GM19193 (cell line): ENCODE data around the gene TRAF3.

Experiments used
- POLR2A ChIP-seq: IDR thresholded peaks from 4 replicates; pipeline ENCODE4 v1.6.1; 2011; ENCODE audit not compliant: insufficient read depth, insufficient read length; ENCODE audit errors: extremely low read depth

Gene TRAF3

GRCh38 chr14:102933618-102934231, 156.5 kb downstream of the TRAF3 start:
- no peak for TF ChIP-seq POLR2A

DNA sequence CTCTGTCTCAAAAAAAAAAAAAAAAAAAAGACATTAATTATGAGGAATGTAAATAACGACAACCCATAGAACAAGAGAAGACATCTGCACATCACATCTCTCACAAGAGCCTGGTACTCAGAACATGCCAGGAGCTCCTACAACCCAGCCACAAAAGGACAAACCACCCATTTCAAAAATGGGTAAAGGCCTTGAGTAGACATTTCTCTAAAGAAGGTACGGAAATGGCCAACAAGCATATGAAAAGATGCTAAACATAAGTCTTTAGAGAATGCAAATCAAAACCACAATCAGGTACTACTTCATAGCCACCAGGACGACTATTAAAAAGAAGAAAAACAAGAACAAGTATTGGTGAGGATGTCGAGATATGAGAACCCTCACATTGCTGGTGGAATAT, 158.5 kb downstream of the TRAF3 start:
- TF ChIP-seq POLR2A = no peak

DNA sequence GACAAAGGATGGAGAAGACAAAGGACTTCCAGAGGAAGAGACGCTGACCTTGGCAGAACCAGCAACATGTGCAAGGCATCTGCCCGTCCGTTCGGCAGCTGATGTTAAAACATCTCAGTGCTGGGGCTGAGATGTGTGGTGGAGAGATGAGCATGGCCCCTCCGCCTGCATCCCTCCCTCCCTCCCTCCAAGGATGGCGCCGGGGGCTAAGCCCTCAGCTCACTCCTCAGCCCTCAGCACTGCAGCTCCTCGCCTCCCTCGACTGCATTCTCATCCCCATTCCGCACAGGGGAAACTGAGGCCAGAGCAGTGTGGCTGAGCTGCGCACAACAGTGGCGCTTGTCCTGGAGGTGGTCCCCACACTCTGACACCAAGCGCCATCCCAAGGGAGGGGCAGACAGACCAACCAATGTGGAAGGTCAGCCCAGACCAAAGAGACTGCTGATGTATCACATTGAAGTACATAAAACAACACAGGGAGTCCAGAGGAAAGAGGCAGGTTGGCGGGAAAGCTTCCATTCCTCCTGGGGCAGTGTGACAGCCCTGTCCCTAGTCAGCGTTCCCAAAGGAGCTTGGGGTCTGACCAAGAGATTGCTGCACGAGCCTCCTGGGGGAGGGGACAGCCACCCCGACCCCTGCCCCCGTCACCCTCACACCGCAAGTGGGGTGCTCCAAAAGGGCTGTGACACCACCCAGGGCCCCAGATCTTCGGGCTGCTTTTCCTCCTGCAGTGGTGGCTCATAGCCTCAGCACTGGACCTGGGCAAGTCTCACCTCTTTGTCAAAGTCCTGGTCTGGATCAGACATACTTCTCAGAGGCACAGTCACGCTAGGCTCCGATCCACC, 160.3 kb downstream of the TRAF3 start:
- TF ChIP-seq POLR2A = no peak

- no peak for TF ChIP-seq POLR2A
These were observed 160.9 kb downstream of the TRAF3 start for GRCh38 chr14:102938191-102938590.

GRCh38 chr14:102939329-102939728, 162.1 kb downstream of the TRAF3 start:
- no peak for TF ChIP-seq POLR2A

DNA sequence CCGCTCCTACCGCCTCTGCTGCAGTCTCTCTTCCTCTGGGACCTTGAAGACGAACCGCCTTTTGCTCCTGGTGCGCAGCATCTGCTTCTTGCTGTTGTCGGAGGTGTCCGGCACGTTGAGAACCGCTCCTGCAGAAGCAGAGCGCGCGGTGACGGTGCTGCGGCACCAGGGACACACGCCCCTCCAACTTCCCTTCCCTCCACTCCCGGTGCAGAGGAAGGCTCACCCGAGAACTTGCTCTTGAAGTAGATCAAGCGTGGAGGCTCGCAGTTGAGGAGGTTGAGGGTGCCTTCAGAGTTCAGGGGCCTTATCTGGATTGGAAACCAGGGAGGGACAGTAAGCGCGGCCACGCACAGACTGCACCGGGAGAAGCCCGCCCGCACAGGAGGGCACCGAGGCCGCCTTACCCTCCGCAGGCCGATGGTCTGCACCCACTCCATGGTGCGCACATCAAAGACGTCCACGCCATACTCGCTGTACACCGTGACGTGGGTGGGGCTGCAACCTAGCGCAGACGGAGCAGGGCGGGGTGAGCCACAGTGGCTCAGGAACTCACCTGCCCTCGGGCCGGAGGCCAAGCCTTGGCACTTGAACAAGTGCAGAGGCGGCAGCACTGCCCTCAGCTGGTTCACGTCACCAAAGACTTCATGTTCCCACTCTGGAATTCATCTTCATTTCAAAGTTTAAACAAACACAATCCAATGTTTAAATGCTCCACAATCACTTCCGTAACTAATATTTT, 162.7 kb downstream of the TRAF3 start:
- no peak for TF ChIP-seq POLR2A

- no peak for TF ChIP-seq POLR2A
These were observed 163.6 kb downstream of the TRAF3 start for GRCh38 chr14:102940729-102941362.

DNA sequence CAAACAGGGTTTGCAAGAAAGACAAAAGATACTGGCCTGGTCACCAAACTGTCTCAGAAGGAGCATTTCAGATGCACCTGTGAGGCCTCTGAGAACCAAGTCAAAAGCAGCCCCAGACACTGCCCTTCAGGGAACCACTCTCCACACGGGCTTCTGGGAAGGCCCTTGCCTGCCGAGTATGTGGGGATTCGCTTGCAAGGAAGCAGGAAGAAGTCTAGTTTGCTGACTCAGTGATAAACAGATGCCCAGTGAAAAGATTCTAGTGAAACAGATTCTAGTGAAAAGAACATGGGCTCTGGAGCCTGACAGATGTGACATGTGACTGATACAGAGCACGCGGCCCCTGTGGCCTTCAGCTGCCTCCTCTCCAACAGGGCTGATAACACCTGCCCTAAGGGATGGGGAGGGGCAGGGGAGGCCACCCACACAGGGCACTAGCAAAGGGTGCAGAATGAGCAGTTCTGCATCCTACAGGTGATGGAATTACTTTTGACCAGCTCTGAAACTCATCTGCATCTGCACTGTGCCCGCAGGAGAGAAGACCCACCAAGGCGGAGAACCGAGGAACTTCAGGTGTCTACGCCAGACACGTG, 164.3 kb downstream of the TRAF3 start:
- TF ChIP-seq POLR2A = no peak

- no peak for TF ChIP-seq POLR2A
These were observed 164.8 kb downstream of the TRAF3 start for GRCh38 chr14:102942069-102942468.

- TF ChIP-seq POLR2A = no peak
These were observed 166.2 kb downstream of the TRAF3 start for GRCh38 chr14:102943454-102943853.

GRCh38 chr14:102943979-102944378, 166.7 kb downstream of the TRAF3 start:
- TF ChIP-seq POLR2A = no peak

- TF ChIP-seq POLR2A = no peak
These were observed 167.4 kb downstream of the TRAF3 start for GRCh38 chr14:102944448-102945330.

- TF ChIP-seq POLR2A = no peak
These were observed 168.3 kb downstream of the TRAF3 start for GRCh38 chr14:102945346-102946130.

DNA sequence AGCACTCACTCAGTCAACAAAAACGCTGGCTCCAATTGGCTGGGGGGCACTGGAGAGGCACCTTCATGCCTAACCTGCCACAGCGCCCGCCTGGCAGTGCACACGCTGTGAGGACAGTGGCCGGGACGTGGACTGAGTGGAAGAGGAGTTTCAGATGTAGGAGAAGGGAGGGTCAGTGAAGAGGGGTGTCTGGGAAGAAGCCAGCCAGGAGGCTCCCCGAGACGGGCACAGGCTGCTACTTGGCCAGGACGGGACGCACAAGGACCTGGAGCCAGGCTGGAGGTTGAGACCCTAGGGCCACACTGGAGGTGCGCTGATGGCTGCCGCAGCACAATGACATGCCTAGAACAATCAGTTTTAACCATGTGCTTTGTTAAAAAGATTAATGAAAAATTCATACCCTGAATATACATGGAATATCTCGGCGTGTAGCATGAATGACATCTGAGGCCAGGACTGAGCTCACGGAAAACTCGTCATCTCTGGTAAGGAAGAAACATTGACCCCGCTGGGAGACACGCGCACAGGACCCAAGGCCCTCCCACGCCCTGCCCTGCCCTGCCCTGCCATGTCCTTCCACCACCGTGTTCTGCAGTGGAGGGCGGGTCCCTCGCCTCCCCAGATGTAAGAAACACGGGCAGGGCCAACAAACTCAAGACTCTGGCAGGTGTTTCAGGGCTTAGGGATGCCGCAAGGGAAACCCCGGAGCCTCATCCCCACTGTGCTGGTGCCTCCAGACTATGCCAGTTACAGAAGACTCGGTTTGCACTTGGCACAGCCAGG, 170.3 kb downstream of the TRAF3 start:
- TF ChIP-seq POLR2A = no peak
